Type B pancreatic cell (in vitro differentiated cells): ENCODE data around the gene HAPSTR1. TPM values are rescaled to one million over a fixed set of nuclear protein-coding genes. Genes with fewer than 3 reads are reported as not detected.

Source experiments
- DNase-seq: peaks from one replicate; pipeline ENCODE4 v3.0.0; 2021; ENCODE audit warnings: mixed read lengths; ENCODE audit not compliant: unreplicated experiment; ENCODE audit errors: extremely low spot score
- H3K27ac Mint-ChIP-seq: 2 replicates; pipeline ENCODE4 v1.8.0; 2021; ENCODE audit warnings: mild to moderate bottlenecking, mixed read lengths
- H3K27me3 Mint-ChIP-seq: 2 replicates; pipeline ENCODE4 v1.8.0; 2021; ENCODE audit warnings: mixed read lengths
- H3K36me3 Mint-ChIP-seq: 2 replicates; pipeline ENCODE4 v1.8.0; 2021; ENCODE audit warnings: mixed read lengths
- H3K4me1 Mint-ChIP-seq: one replicate; pipeline ENCODE4 v1.8.0; 2021; ENCODE audit warnings: mixed read lengths; ENCODE audit not compliant: unreplicated experiment
- H3K4me3 Mint-ChIP-seq: 2 replicates; pipeline ENCODE4 v1.8.0; 2021; ENCODE audit warnings: mild to moderate bottlenecking, mixed read lengths
- H3K9me3 Mint-ChIP-seq: 2 replicates; pipeline ENCODE4 v1.8.0; 2021; ENCODE audit warnings: mixed read lengths
- CTCF ChIP-seq: fragments of 200-600 bp; sonication (generic); conservative IDR thresholded peaks from 2 replicates; pipeline ENCODE4 v1.5.0; 2021; ENCODE audit warnings: antibody characterized with exemption, mild to moderate bottlenecking
- total RNA-seq: library from RNA; stranded (reverse); gene quantifications from 2 replicates; pipeline ENCODE4 v1.2.1, GENCODE V29; 2021; ENCODE audit warnings: low replicate concordance

HAPSTR1 gene
- total RNA-seq, 1 donor from 2014 or later, result 66.2 TPM

- DNase-seq, result no peak
- Mint-ChIP-seq H3K4me1 (peaks cover 53% of the 10 kb centered on the region), H3K9me3 (no peaks in the 10 kb centered on the region), H3K36me3 (peaks cover 56% of the 10 kb centered on the region), H3K27me3 (no peaks in the 10 kb centered on the region), H3K27ac (peak overlapping the region; percentile 58), H3K4me3 (no peak overlapping the region)
- TF ChIP-seq CTCF, result no peak
Measured at GRCh38 chr16:9113707-9114106, 22.3 kb downstream of the HAPSTR1 start.

GRCh38 chr16:9114112-9114511, 22.7 kb downstream of the HAPSTR1 start:
- peaks cover 52% of the 10 kb centered on the region for H3K36me3 Mint-ChIP-seq
- no peak for TF ChIP-seq CTCF
- H3K27ac Mint-ChIP-seq, result peak overlapping the region; percentile 58

GRCh38 chr16:9114842-9115241, 23.4 kb downstream of the HAPSTR1 start:
- no peak overlapping the region for H3K4me3 Mint-ChIP-seq
- H3K27ac Mint-ChIP-seq, result peak overlapping the region; percentile 58
- H3K36me3 Mint-ChIP-seq, result peaks cover 52% of the 10 kb centered on the region
- no peak for TF ChIP-seq CTCF
- peaks cover 43% of the 10 kb centered on the region for H3K4me1 Mint-ChIP-seq
- DNase-seq, result no peak
- H3K9me3 Mint-ChIP-seq, result no peaks in the 10 kb centered on the region
- no peaks in the 10 kb centered on the region for H3K27me3 Mint-ChIP-seq

More at GRCh38 chr16:9114112-9114511, 22.7 kb downstream of the HAPSTR1 start:
- H3K9me3 Mint-ChIP-seq, result no peaks in the 10 kb centered on the region
- DNase-seq, result no peak
- H3K4me3 Mint-ChIP-seq, result no peak overlapping the region
- peaks cover 49% of the 10 kb centered on the region for H3K4me1 Mint-ChIP-seq
- H3K27me3 Mint-ChIP-seq, result no peaks in the 10 kb centered on the region

- Mint-ChIP-seq H3K4me3 (no peak overlapping the region), H3K9me3 (no peaks in the 10 kb centered on the region), H3K27ac (peak overlapping the region; percentile 58), H3K27me3 (no peaks in the 10 kb centered on the region), H3K36me3 (peaks cover 52% of the 10 kb centered on the region), H3K4me1 (peaks cover 39% of the 10 kb centered on the region)
- TF ChIP-seq CTCF, result no peak
- DNase-seq, result no peak
Measured at GRCh38 chr16:9115277-9115676, 23.8 kb downstream of the HAPSTR1 start.

- no peak for TF ChIP-seq CTCF
- DNase-seq, result no peak
- peaks cover 52% of the 10 kb centered on the region for H3K36me3 Mint-ChIP-seq
- no peaks in the 10 kb centered on the region for H3K27me3 Mint-ChIP-seq
- no peak overlapping the region for H3K27ac Mint-ChIP-seq
- no peak overlapping the region for H3K4me3 Mint-ChIP-seq
- H3K9me3 Mint-ChIP-seq, result no peaks in the 10 kb centered on the region
- H3K4me1 Mint-ChIP-seq, result peaks cover 34% of the 10 kb centered on the region
Measured at GRCh38 chr16:9116141-9116540, 24.7 kb downstream of the HAPSTR1 start.

- Mint-ChIP-seq H3K4me1 (peaks cover 21% of the 10 kb centered on the region), H3K27ac (no peak overlapping the region), H3K27me3 (no peaks in the 10 kb centered on the region), H3K36me3 (peaks cover 54% of the 10 kb centered on the region), H3K4me3 (no peak overlapping the region), H3K9me3 (no peaks in the 10 kb centered on the region)
- no peak for TF ChIP-seq CTCF
- no peak for DNase-seq
Measured at GRCh38 chr16:9118170-9118569, 26.7 kb downstream of the HAPSTR1 start.
